Liver (tissue), 9 donors: Measurements from ENCODE around the gene COL11A2. TPM values are rescaled to one million over a fixed set of nuclear protein-coding genes. Genes with fewer than 3 reads are reported as not detected.
A peak's percentile ranks its signal among the peaks of the same experiment; 100 is the strongest.
"Not testable (repeated sequence)": the region's sequence is repeated elsewhere in the genome, so short reads cannot be mapped to it uniquely, and the experiment has no call there.

Source experiments
- DNase-seq: peaks from one replicate; pipeline ENCODE4 v3.0.0-alpha.2; 2017; ENCODE audit warnings: low spot score
- H3K27ac ChIP-seq, 2 donors: one replicate each; pipeline ENCODE4 v1.7.0; 2013; ENCODE audit warnings: inconsistent platforms in 2 of 2, low read length in 2 of 2, control low read depth in 1 of 2, low read depth in 1 of 2, mild to moderate bottlenecking in 1 of 2
- H3K27me3 ChIP-seq, 4 donors: one replicate each; pipeline versions ENCODE4 v1.6.1 to v1.7.0; 2013; ENCODE audit warnings: low read length in 3 of 4, inconsistent platforms in 1 of 4, mild to moderate bottlenecking in 1 of 4, moderate library complexity in 1 of 4; ENCODE audit not compliant: control insufficient read depth in 4 of 4, insufficient read depth in 4 of 4
- H3K36me3 ChIP-seq, 4 donors: one replicate each; pipeline versions ENCODE4 v1.6.1 to v1.7.0; 2013; ENCODE audit warnings: low read length in 3 of 4, mild to moderate bottlenecking in 3 of 4, low read depth in 1 of 4, moderate library complexity in 1 of 4; ENCODE audit not compliant: control insufficient read depth in 4 of 4, insufficient read depth in 3 of 4
- H3K4me1 ChIP-seq, 4 donors: one replicate each; pipeline versions ENCODE4 v1.6.1 to v1.7.0; 2013; ENCODE audit warnings: low read length in 3 of 4, mild to moderate bottlenecking in 3 of 4, moderate library complexity in 1 of 4; ENCODE audit not compliant: control insufficient read depth in 4 of 4, insufficient read depth in 4 of 4
- H3K4me3 ChIP-seq, 3 donors: one replicate each; pipeline versions ENCODE4 v1.6.1 to v1.7.0; 2013; ENCODE audit warnings: low read length in 3 of 3, control low read depth in 1 of 3, low read depth in 1 of 3, mild to moderate bottlenecking in 1 of 3
- H3K9ac ChIP-seq, 2 donors: one replicate each; pipeline ENCODE4 v1.7.0; 2013; ENCODE audit warnings: low read length in 2 of 2, mild to moderate bottlenecking in 2 of 2, moderate library complexity in 2 of 2, control low read depth in 1 of 2, low read depth in 1 of 2
- H3K9me3 ChIP-seq, 4 donors: one replicate each; pipeline versions ENCODE4 v1.6.1 to v1.7.0; 2013; ENCODE audit warnings: low read length in 3 of 4; ENCODE audit not compliant: control insufficient read depth in 4 of 4
- ATF3 ChIP-seq: IDR thresholded peaks from 2 replicates; pipeline ENCODE4 v1.6.1; 2016; ENCODE audit warnings: antibody characterized with exemption
- CTCF ChIP-seq: fragments of 150-350 bp; IDR thresholded peaks from 2 replicates; pipeline ENCODE4 v1.5.1; 2017; ENCODE audit warnings: improper control_type of control experiment, low read depth, low read length; ENCODE audit not compliant: missing input control
- EGR1 ChIP-seq, 2 donors: IDR thresholded peaks; 2 replicates each; pipeline ENCODE4 v1.6.1; 2016 to 2018; ENCODE audit warnings: antibody characterized with exemption in 2 of 2, low read depth in 2 of 2
- GABPA ChIP-seq, 2 donors: IDR thresholded peaks in 1 of 2; conservative IDR thresholded peaks in 1 of 2; 2 replicates each; pipeline ENCODE4 v1.6.1; 2016; ENCODE audit warnings: antibody characterized with exemption in 2 of 2, mild to moderate bottlenecking in 1 of 2, moderate library complexity in 1 of 2
- HNF4A ChIP-seq, 2 donors: conservative IDR thresholded peaks; 2 replicates each; pipeline ENCODE4 v1.6.1; 2016; ENCODE audit warnings: antibody characterized with exemption in 2 of 2, mild to moderate bottlenecking in 2 of 2
- HNF4G ChIP-seq: IDR thresholded peaks from 2 replicates; pipeline ENCODE4 v1.6.1; 2016; ENCODE audit warnings: antibody characterized with exemption
- MAX ChIP-seq: IDR thresholded peaks from 2 replicates; pipeline ENCODE4 v1.6.1; 2016; ENCODE audit warnings: antibody characterized with exemption
- NR2F2 ChIP-seq: IDR thresholded peaks from 2 replicates; pipeline ENCODE4 v1.6.1; 2016; ENCODE audit warnings: antibody characterized with exemption
- RAD21 ChIP-seq, 2 donors: IDR thresholded peaks; 2 replicates each; pipeline ENCODE4 v1.6.1; 2016; ENCODE audit warnings: antibody characterized with exemption in 2 of 2, mild to moderate bottlenecking in 2 of 2
- RXRA ChIP-seq, 2 donors: IDR thresholded peaks; 2 replicates each; pipeline ENCODE4 v1.6.1; 2017 to 2018; ENCODE audit warnings: antibody characterized with exemption in 2 of 2, mild to moderate bottlenecking in 1 of 2
- SP1 ChIP-seq: IDR thresholded peaks from 2 replicates; pipeline ENCODE4 v1.6.1; 2018; ENCODE audit warnings: antibody characterized with exemption, mild to moderate bottlenecking
- WGBS: extraction: QIAGEN DNeasy Blood & Tissue Kit; methylation state at CpG from one replicate; pipeline ENCODE4 v1.1.7; 2013; 5-methylcytosine and 5-hydroxymethylcytosine counted together
- polyA plus RNA-seq, 2 donors: library from polyadenylated mRNA; stranded (reverse) in 1 of 2; unstranded in 1 of 2; fragments of 200-250 nt in 1 of 2; fragments of >200 nt in 1 of 2; fragmentation: Nextera tagmentation in 1 of 2; extraction: Ambion mirVana in 1 of 2; gene quantifications; one replicate each; pipeline versions ENCODE4 v1.2.1 to v1.2.3, GENCODE V29; 2013 to 2015
- total RNA-seq, 2 donors: library from RNA; depleted of rRNA; stranded (reverse); fragments of >200 nt; gene quantifications; one replicate each; pipeline ENCODE4 v1.2.3, GENCODE V29; 2014
- donor health status: healthy.
- donor health status: healthy.
- donor health status: healthy.
- donor health status: healthy.
- donor health status: healthy.

The COL11A2 gene
- total and polyA plus RNA-seq, 4 donors: 0.15 to 0.59 (median 0.27) TPM

GRCh38 chr6:33151050-33151449, 41.2 kb downstream of the COL11A2 start:
- DNase-seq: no peak
- no peak overlapping the region for H3K9ac ChIP-seq
- H3K27me3 ChIP-seq: no peaks in the 10 kb centered on the region
- no peaks in the 10 kb centered on the region for H3K36me3 ChIP-seq
- no peak overlapping the region for H3K4me3 ChIP-seq
- H3K27ac ChIP-seq: no peak overlapping the region
- TF ChIP-seq EGR1 (IDR thresholded peaks at IDR 0.05; ENCODE audit: low read depth in 2 of 2) (no peak), SP1 (no peak), HNF4A (conservative IDR thresholded peaks at IDR 0.05) (no peak), ATF3 (no peak), MAX (no peak), HNF4G (no peak)
- 89% methylated on average over 1 of the region's 1 CpG for WGBS
- H3K4me1 ChIP-seq: no peaks in the 10 kb centered on the region
- H3K9me3 ChIP-seq: no peaks in the 10 kb centered on the region

GRCh38 chr6:33150560-33150959, 41.7 kb downstream of the COL11A2 start:
- H3K4me1 ChIP-seq, H3K27ac ChIP-seq, DNase-seq, H3K9me3 ChIP-seq, H3K27me3 ChIP-seq, H3K36me3 ChIP-seq, H3K4me3 ChIP-seq, H3K9ac ChIP-seq: not testable (repeated sequence)
- 90% methylated on average over 3 of the region's 3 CpGs for WGBS

GRCh38 chr6:33147807-33148666, 44.2 kb downstream of the COL11A2 start:
- no peaks in the 10 kb centered on the region for H3K4me1 ChIP-seq
- TF ChIP-seq RXRA (IDR thresholded peaks at IDR 0.05) (no peak), GABPA (IDR thresholded peaks at IDR 0.05 in 1 of 2, conservative IDR thresholded peaks at IDR 0.05 in 1 of 2) (no peak), RAD21 (IDR thresholded peaks at IDR 0.05) (peak; percentile 81 to 84), NR2F2 (no peak), CTCF (peak; percentile 71)
- no peak overlapping the region for H3K27ac ChIP-seq
- H3K36me3 ChIP-seq: no peaks in the 10 kb centered on the region
- 47% methylated on average over 8 of the region's 8 CpGs for WGBS
- no peaks in the 10 kb centered on the region for H3K9me3 ChIP-seq
- no peaks in the 10 kb centered on the region for H3K27me3 ChIP-seq
- H3K4me3 ChIP-seq: no peak overlapping the region
- no peak for DNase-seq
- H3K9ac ChIP-seq: no peak overlapping the region
